GM18502 (cell line): Measurements from ENCODE around the gene KLC1.

Experiments used
- ATAC-seq: cut with Tn5 transposase; IDR thresholded peaks from one replicate; pipeline ENCODE4 v1.9.1; 2021; ENCODE audit warnings: mild to moderate bottlenecking; ENCODE audit not compliant: unreplicated experiment, poor library complexity

The KLC1 gene

GRCh38 chr14:103742499-103743255 lies 113.7 kb downstream of the KLC1 start:
- ATAC-seq, result no peak

DNA sequence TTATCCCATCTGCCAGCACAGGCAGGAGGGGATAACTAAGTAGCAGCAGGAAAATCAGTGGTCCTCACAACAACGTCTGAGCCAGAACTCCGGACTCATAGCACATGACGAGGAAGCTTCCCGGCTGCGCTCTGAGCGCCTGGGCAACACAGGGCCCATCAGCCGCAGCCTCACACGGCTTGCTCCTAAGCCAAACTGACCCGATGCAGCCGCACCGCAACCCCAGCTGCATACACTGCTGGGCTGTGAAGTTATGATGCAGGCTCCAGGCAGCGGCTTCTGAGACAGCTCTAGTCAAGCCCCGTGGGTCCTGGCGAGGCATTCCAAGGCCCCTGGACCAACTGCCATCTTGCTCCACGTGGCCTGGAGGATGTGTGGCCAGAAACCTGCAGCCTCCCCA lies 114.7 kb downstream of the KLC1 start:
- no peak for ATAC-seq

- ATAC-seq, result no peak
Measured at GRCh38 chr14:103744621-103745395, 115.8 kb downstream of the KLC1 start.

DNA sequence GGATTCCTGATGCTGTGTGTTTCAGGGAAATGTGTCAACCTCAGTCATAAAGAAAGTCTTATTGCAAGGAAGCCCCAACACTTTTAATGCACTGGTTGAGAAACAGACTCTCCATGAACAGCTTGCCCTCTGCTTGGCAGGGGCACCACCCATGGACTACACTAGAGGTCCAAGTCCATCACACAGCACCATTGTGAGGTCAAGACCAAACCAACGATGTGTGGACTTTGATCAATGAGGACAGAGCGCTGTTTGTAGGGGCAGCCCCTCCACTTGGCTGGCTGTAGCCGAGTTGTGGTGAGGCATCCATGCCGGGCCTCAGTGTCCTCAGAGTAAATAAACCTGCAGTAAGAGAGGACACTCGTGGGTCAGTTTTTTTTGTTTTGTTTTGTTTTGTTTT lies 116.4 kb downstream of the KLC1 start:
- ATAC-seq, result no peak

GRCh38 chr14:103746701-103747100 lies 117.7 kb downstream of the KLC1 start:
- no peak for ATAC-seq

DNA sequence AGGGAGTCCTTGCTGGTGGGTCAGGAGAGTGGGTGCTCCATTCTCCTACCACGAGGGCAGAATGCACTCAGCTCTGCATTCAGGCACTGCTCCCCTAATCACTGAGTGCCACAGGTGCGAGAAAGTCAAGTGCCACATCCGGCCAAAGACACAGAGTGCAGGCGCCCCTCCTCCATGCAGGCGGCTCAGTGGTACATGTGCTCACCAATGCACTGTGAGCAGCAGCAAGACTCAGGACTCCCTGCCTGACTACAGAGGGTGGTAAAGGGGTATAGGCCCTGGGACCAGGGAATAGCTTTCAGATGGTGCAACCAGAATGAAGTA lies 119.5 kb downstream of the KLC1 start:
- ATAC-seq, result no peak

- no peak for ATAC-seq
Measured at GRCh38 chr14:103749452-103749851, 120.4 kb downstream of the KLC1 start.

DNA sequence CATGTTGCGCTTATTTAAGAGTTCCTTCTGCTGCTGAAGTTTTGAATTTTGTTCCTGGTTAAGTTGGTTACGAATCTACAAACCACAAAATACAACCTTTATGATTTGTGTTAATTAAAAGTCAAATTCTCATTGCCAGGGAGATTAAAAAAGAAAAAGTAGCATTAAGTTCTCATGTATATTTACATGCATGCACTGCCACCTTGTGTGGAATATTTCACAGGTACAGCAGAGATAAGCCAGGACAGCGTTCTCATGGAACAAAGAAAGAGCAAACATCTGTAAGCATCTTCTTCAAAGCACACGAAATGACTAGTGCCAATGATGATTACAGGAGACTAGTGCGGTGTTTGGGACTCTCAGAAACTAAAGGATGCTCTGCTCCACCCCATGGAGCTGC lies 120.8 kb downstream of the KLC1 start:
- no peak for ATAC-seq
